ENCODE measurements around the gene WNK2.
A peak's percentile ranks its signal among the peaks of the same experiment; 100 is the strongest.

The WNK2 gene

DNA sequence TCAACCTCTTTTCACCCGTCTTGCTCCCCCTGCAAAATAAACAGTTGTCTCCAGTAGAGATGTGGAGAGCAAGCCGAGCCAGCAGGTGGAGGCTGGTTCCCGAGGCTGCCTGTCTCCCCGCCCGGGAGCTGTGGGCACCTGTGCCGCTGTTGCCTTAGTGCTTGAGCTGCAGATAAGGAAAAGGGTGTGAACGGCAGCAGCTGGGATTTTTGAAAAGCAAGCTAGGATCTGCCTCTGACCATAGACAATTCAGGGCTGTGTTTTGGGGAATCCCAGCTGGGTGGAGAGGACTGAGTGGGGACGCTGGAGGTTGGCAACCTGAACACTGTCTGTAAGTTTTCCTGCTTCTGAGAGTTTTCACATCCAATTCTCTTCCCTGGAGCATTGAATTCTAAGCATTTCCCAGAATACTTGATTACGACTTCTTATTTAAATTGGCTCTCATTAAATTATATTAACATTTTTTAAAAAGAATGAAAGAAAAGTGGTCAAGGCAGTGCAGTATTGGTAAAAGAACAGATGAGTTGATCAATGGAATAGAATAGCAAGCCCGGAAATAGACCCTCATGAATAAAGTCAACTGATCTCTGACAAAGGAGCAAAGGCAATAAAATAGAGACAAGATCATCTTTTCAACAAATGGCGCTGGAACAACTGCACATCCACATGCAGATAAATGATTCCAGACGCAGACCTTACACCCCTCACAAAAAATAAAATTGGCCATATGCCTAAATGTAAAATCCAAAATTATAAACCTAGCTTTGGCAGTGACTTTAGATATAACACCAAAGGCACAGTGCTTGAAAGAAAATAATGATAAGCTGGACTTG is 9.7 kb downstream of the WNK2 start:
- Histone ChIP-seq H3K4me2 (ENCODE audit: insufficient read depth, low read length, poor library complexity, severe bottlenecking) (no peak overlapping the region), H3K4me3 (ENCODE audit: low read length in 2 of 2) (no peak overlapping the region), H2AK5ac (ENCODE audit: low read depth, low read length) (no peak overlapping the region), H3K27me3 (ENCODE audit: control insufficient read depth in 3 of 3, insufficient read depth in 3 of 3, low read depth in 1 of 3, low read length in 3 of 3) (peaks cover 0 to 9% (median 5%) of the 10 kb centered on the region in 3 experiments), H3K36me3 (replicated peaks in 1 of 2; ENCODE audit: control insufficient read depth in 2 of 2, insufficient read depth in 2 of 2, low read length in 2 of 2) (no peaks in the 10 kb centered on the region), H3K9ac (ENCODE audit: low read depth, low read length, poor library complexity) (no peak overlapping the region), H3K4me1 (ENCODE audit: control insufficient read depth in 2 of 2, insufficient read depth in 1 of 2, low read depth in 1 of 2, low read length in 2 of 2) (peaks cover 6 to 14% of the 10 kb centered on the region in 2 donors), H4K91ac (ENCODE audit: low read depth, low read length, poor library complexity) (no peak overlapping the region), H3K14ac (ENCODE audit: low read length) (no peak overlapping the region), H3K4ac (ENCODE audit: low read length) (no peak overlapping the region), H2BK12ac (ENCODE audit: low read length) (no peak overlapping the region), H2BK120ac (ENCODE audit: low read depth, low read length) (no peak overlapping the region), H4K8ac (ENCODE audit: low read depth, low read length) (no peak overlapping the region), H2AFZ (ENCODE audit: low read length) (no peak overlapping the region), H2BK15ac (ENCODE audit: low read length) (no peak overlapping the region), H3K27ac (replicated peaks; ENCODE audit: low read length) (no peak overlapping the region), H3K23ac (ENCODE audit: low read depth, low read length, poor library complexity) (no peak overlapping the region), H3K9me3 (replicated peaks in 1 of 2; ENCODE audit: control insufficient read depth in 2 of 2, insufficient read depth in 1 of 2, low read depth in 1 of 2, low read length in 2 of 2) (peaks cover 0 to 3% of the 10 kb centered on the region in 2 donors), H3K79me1 (ENCODE audit: low read depth, low read length) (peaks cover 14% of the 10 kb centered on the region), H3K18ac (ENCODE audit: low read length) (peak overlapping the region; percentile 46), H2BK5ac (ENCODE audit: low read length) (no peak overlapping the region)
- no CpG with 5 or more reads among the region's 12 CpGs for WGBS, 2 donors (ENCODE audit: extremely low coverage in 2 of 2, insufficient read length in 2 of 2, insufficient replicate concordance in 1 of 2)
- no peak for DNase-seq (ENCODE audit: low spot score)

DNA sequence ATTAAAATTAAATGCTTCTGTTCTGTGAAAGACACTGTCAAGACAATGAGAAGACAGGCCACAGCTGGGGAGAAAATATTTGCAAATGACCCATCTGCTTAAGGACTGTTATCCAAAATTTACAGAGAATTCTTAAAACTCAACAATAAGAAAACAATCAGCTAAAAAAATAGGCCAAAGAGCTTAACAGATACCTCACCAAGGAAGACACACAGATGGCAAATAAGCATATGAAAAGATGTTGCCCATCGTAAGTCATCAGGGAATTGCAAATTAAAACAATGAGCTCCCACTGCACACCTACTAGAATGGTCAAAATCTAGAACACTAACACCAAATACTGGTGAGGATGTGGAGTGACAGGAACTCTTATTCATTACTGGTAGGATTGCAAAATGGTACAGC is 10.3 kb downstream of the WNK2 start:
- no peak for DNase-seq (ENCODE audit: low spot score)
- Histone ChIP-seq H3K9ac (ENCODE audit: low read depth, low read length, poor library complexity) (no peak overlapping the region), H3K23ac (ENCODE audit: low read depth, low read length, poor library complexity) (no peak overlapping the region), H3K4me2 (ENCODE audit: insufficient read depth, low read length, poor library complexity, severe bottlenecking) (no peak overlapping the region), H3K4me3 (ENCODE audit: low read length in 2 of 2) (no peak overlapping the region), H3K18ac (ENCODE audit: low read length) (no peak overlapping the region), H4K91ac (ENCODE audit: low read depth, low read length, poor library complexity) (no peak overlapping the region), H2AFZ (ENCODE audit: low read length) (no peak overlapping the region), H3K36me3 (replicated peaks in 1 of 2; ENCODE audit: control insufficient read depth in 2 of 2, insufficient read depth in 2 of 2, low read length in 2 of 2) (no peaks in the 10 kb centered on the region), H2AK5ac (ENCODE audit: low read depth, low read length) (no peak overlapping the region), H2BK12ac (ENCODE audit: low read length) (no peak overlapping the region), H3K4me1 (ENCODE audit: control insufficient read depth in 2 of 2, insufficient read depth in 1 of 2, low read depth in 1 of 2, low read length in 2 of 2) (peaks cover under 1 to 14% of the 10 kb centered on the region in 2 donors), H3K4ac (ENCODE audit: low read length) (no peak overlapping the region), H2BK5ac (ENCODE audit: low read length) (no peak overlapping the region), H3K27me3 (ENCODE audit: control insufficient read depth in 3 of 3, insufficient read depth in 3 of 3, low read depth in 1 of 3, low read length in 3 of 3) (peaks cover 0 to 10% (median 1%) of the 10 kb centered on the region in 3 experiments), H3K14ac (ENCODE audit: low read length) (no peak overlapping the region), H2BK120ac (ENCODE audit: low read depth, low read length) (no peak overlapping the region), H3K79me1 (ENCODE audit: low read depth, low read length) (peaks cover 11% of the 10 kb centered on the region), H2BK15ac (ENCODE audit: low read length) (no peak overlapping the region), H3K27ac (replicated peaks; ENCODE audit: low read length) (no peak overlapping the region), H4K8ac (ENCODE audit: low read depth, low read length) (no peak overlapping the region), H3K9me3 (replicated peaks in 1 of 2; ENCODE audit: control insufficient read depth in 2 of 2, insufficient read depth in 1 of 2, low read depth in 1 of 2, low read length in 2 of 2) (peaks cover 0 to 3% of the 10 kb centered on the region in 2 donors)
- WGBS, 2 donors (ENCODE audit: extremely low coverage in 2 of 2, insufficient read length in 2 of 2, insufficient replicate concordance in 1 of 2) = no CpG with 5 or more reads among the region's 1 CpG

DNA sequence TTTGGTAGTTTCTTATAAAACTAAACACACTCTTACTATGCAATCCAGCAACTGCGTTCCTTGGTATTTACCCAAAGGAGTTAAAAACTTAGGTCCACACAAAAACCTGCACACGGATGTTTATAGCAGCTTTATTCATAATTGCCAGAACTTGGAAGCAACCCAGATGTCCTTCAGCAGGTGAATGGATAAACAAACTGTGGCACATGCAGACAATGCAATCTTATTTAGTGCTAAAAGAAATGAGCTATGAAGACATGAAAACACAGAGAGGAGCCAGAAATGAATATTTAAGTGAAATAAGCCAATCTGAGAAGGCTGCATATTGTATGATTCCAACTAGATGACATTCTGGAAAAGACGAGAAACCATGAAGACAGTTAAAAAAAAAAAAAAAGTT is 10.7 kb downstream of the WNK2 start:
- Histone ChIP-seq H2AK5ac (ENCODE audit: low read depth, low read length) (no peak overlapping the region), H3K4me2 (ENCODE audit: insufficient read depth, low read length, poor library complexity, severe bottlenecking) (no peak overlapping the region), H3K4ac (ENCODE audit: low read length) (no peak overlapping the region), H4K91ac (ENCODE audit: low read depth, low read length, poor library complexity) (no peak overlapping the region), H2BK5ac (ENCODE audit: low read length) (no peak overlapping the region), H3K4me1 (ENCODE audit: control insufficient read depth in 2 of 2, insufficient read depth in 1 of 2, low read depth in 1 of 2, low read length in 2 of 2) (peaks cover 0 to 14% of the 10 kb centered on the region in 2 donors), H2BK12ac (ENCODE audit: low read length) (no peak overlapping the region), H3K9ac (ENCODE audit: low read depth, low read length, poor library complexity) (no peak overlapping the region), H3K79me1 (ENCODE audit: low read depth, low read length) (peaks cover 10% of the 10 kb centered on the region), H3K27me3 (ENCODE audit: control insufficient read depth in 3 of 3, insufficient read depth in 3 of 3, low read depth in 1 of 3, low read length in 3 of 3) (peaks cover 0 to 10% (median 0%) of the 10 kb centered on the region in 3 experiments), H3K18ac (ENCODE audit: low read length) (no peak overlapping the region), H2BK120ac (ENCODE audit: low read depth, low read length) (no peak overlapping the region), H3K23ac (ENCODE audit: low read depth, low read length, poor library complexity) (no peak overlapping the region), H3K14ac (ENCODE audit: low read length) (no peak overlapping the region), H2AFZ (ENCODE audit: low read length) (no peak overlapping the region), H3K9me3 (replicated peaks in 1 of 2; ENCODE audit: control insufficient read depth in 2 of 2, insufficient read depth in 1 of 2, low read depth in 1 of 2, low read length in 2 of 2) (peaks cover 0 to 3% of the 10 kb centered on the region in 2 donors), H2BK15ac (ENCODE audit: low read length) (no peak overlapping the region), H3K36me3 (replicated peaks in 1 of 2; ENCODE audit: control insufficient read depth in 2 of 2, insufficient read depth in 2 of 2, low read length in 2 of 2) (no peaks in the 10 kb centered on the region), H4K8ac (ENCODE audit: low read depth, low read length) (no peak overlapping the region), H3K27ac (replicated peaks; ENCODE audit: low read length) (no peak overlapping the region), H3K4me3 (ENCODE audit: low read length in 2 of 2) (no peak overlapping the region)
- DNase-seq (ENCODE audit: low spot score) = no peak
- WGBS, 2 donors (ENCODE audit: extremely low coverage in 2 of 2, insufficient read length in 2 of 2, insufficient replicate concordance in 1 of 2) = no CpG with 5 or more reads among the region's 3 CpGs

Measured in neuronal stem cell (in vitro differentiated cells).